ENCODE data around the gene PCGF1. TPM values are rescaled to one million over a fixed set of nuclear protein-coding genes. Genes with fewer than 3 reads are reported as not detected.

Gene PCGF1
- total RNA-seq, 1 donor: 23.7 TPM

- H3K4me3 ChIP-seq (ENCODE audit: low read depth, low read length): no peak overlapping the region
- no peak for DNase-seq (ENCODE audit: low read depth)
- TF ChIP-seq CTCF (IDR thresholded peaks at IDR 0.05; ENCODE audit: insufficient read depth, low read depth, low read length): no peak
These were observed 2.8 kb upstream of the PCGF1 start for GRCh38 chr2:74510272-74510671.

GRCh38 chr2:74507926-74508520 is 528 bp upstream of the PCGF1 start:
- peak overlapping the region; percentile 98 for H3K4me3 ChIP-seq (ENCODE audit: low read depth, low read length)
- DNase-seq (ENCODE audit: low read depth): peak; percentile 42
- no peak for TF ChIP-seq CTCF (IDR thresholded peaks at IDR 0.05; ENCODE audit: insufficient read depth, low read depth, low read length)

- H3K4me3 ChIP-seq (ENCODE audit: low read depth, low read length): peak overlapping the region; percentile 40
- no peak for DNase-seq (ENCODE audit: low read depth)
- no peak for TF ChIP-seq CTCF (IDR thresholded peaks at IDR 0.05; ENCODE audit: insufficient read depth, low read depth, low read length)
These were observed 1.8 kb downstream of the PCGF1 start for GRCh38 chr2:74505448-74506246.

GRCh38 chr2:74504591-74504990 is 2.9 kb downstream of the PCGF1 start:
- peak overlapping the region; percentile 71 for H3K4me3 ChIP-seq (ENCODE audit: low read depth, low read length)
- DNase-seq (ENCODE audit: low read depth): no peak
- no peak for TF ChIP-seq CTCF (IDR thresholded peaks at IDR 0.05; ENCODE audit: insufficient read depth, low read depth, low read length)

- TF ChIP-seq CTCF (IDR thresholded peaks at IDR 0.05; ENCODE audit: insufficient read depth, low read depth, low read length): no peak
- DNase-seq (ENCODE audit: low read depth): no peak
- peak overlapping the region; percentile 71 for H3K4me3 ChIP-seq (ENCODE audit: low read depth, low read length)
These were observed 3.7 kb downstream of the PCGF1 start for GRCh38 chr2:74503506-74504475.

- peak; percentile 23 for TF ChIP-seq CTCF (IDR thresholded peaks at IDR 0.05; ENCODE audit: insufficient read depth, low read depth, low read length)
- peak; percentile 92 for DNase-seq (ENCODE audit: low read depth)
- H3K4me3 ChIP-seq (ENCODE audit: low read depth, low read length): peak overlapping the region; percentile 71
These were observed 4.6 kb downstream of the PCGF1 start for GRCh38 chr2:74502720-74503505.

Data from fibroblast of villous mesenchyme (primary cell).